DOHH2 (cell line): ENCODE measurements around the gene NPM1.

Experiments used
- H3F3A ChIP-seq: fragments of 200-600 bp; sonication (generic), shearing (Covaris generic); 2 replicates; pipeline ENCODE4 v1.6.0; 2016; ENCODE audit warnings: antibody characterized with exemption, mild to moderate bottlenecking; ENCODE audit not compliant: control insufficient read depth, insufficient read depth
- H3K27ac ChIP-seq: fragments of 200-600 bp; sonication (generic); 2 replicates; pipeline ENCODE4 v1.5.1; 2014; ENCODE audit warnings: low read depth, mild to moderate bottlenecking, low read length, moderate library complexity
- H3K27me3 ChIP-seq: fragments of 200-600 bp; sonication (generic); 2 replicates; pipeline ENCODE4 v1.6.1; 2014; ENCODE audit warnings: mild to moderate bottlenecking, low read length, mixed read lengths; ENCODE audit not compliant: control insufficient read depth
- H3K36me3 ChIP-seq: fragments of 200-600 bp; sonication (generic); 2 replicates; pipeline ENCODE4 v1.6.1; 2014; ENCODE audit warnings: mild to moderate bottlenecking, low read length, moderate library complexity, mixed read lengths; ENCODE audit not compliant: control insufficient read depth
- H3K4me1 ChIP-seq: fragments of 200-600 bp; sonication (generic); 2 replicates; pipeline ENCODE4 v1.6.1; 2014; ENCODE audit warnings: mild to moderate bottlenecking, low read length, mixed read lengths; ENCODE audit not compliant: control insufficient read depth
- H3K4me2 ChIP-seq: fragments of 200-600 bp; sonication (generic); 2 replicates; pipeline ENCODE4 v1.6.0; 2014; ENCODE audit warnings: mild to moderate bottlenecking, low read length, moderate library complexity
- H3K4me3 ChIP-seq: fragments of 200-600 bp; sonication (generic); 2 replicates; pipeline ENCODE4 v1.5.1; 2014; ENCODE audit warnings: mild to moderate bottlenecking, low read length, mixed read lengths
- H3K79me2 ChIP-seq: fragments of 200-600 bp; sonication (generic); 2 replicates; pipeline ENCODE4 v1.6.1; 2014; ENCODE audit warnings: mild to moderate bottlenecking, low read length, mixed read lengths; ENCODE audit not compliant: control insufficient read depth
- H3K9me2 ChIP-seq: fragments of 200-600 bp; sonication (generic); replicated peaks from 2 replicates; pipeline ENCODE4 v1.6.1; 2014; ENCODE audit warnings: mild to moderate bottlenecking, low read length, mixed read lengths; ENCODE audit not compliant: control insufficient read depth
- H3K9me3 ChIP-seq: fragments of 200-600 bp; sonication (generic); 2 replicates; pipeline ENCODE4 v1.6.1; 2014; ENCODE audit warnings: antibody characterized with exemption, low read length, mixed read lengths; ENCODE audit not compliant: control insufficient read depth, insufficient read depth
- H4K20me1 ChIP-seq: fragments of 200-600 bp; sonication (generic); 2 replicates; pipeline ENCODE4 v1.6.0; 2014; ENCODE audit warnings: low read depth, mild to moderate bottlenecking, antibody characterized with exemption, low read length, moderate library complexity; ENCODE audit not compliant: control insufficient read depth, insufficient read depth
- EZH2phosphoT487 ChIP-seq: fragments of 200-600 bp; sonication (generic); IDR thresholded peaks from 2 replicates; pipeline ENCODE4 v1.6.1; 2017; ENCODE audit warnings: borderline replicate concordance, mild to moderate bottlenecking, antibody characterized with exemption, low read length, moderate library complexity, mixed read lengths
- TF ChIP-seq, protein P1 (sequence below): fragments of 200-600 bp; sonication (generic); IDR thresholded peaks from one replicate; pipeline ENCODE4 v1.5.1; 2014; ENCODE audit warnings: antibody characterized with exemption, mild to moderate bottlenecking, low read depth, low read length; ENCODE audit not compliant: poor library complexity, severe bottlenecking

NPM1 gene

DNA sequence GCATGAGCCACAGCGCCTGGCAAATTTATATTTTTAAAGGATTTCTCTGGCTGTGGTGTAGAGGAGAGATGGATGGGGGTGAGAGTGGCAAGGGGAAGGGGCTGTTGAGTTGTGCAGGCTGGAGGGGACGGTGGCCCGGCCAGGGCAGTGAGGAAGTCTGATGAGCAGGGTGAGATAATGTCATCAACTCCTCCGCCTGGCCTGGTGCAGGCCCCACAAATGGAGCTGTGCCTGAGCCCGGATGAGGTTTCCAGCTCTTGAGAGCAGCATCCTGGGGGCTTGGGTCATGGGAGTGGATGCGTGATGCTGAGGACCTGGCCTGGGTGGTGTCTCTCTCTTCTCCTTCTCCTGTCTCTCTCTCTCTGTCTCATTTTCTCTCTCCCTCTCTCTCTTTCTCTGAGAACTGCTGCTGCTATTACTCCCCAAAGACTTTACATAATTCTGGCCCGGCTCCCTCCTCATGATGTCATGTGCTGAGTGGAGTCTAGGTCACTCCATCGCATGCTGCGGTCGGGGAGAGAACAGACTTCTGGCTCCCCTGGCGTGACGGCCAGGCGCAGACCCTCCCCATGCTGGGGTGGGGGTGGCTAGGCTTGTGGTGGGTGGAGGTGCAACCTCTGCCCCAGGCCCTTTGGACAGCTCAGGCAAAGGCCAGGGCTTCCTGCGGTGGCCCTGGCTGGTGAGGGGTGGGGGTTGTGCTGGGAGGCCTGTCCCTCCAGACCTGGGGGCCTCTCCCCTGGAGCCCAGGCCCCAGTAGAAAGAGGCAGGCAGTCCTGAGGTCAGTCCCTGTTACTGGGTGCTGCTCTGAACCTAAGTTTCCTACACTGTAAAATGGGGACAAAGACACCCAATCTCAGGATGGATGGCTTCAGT is 58.2 kb downstream of the NPM1 start:
- TF ChIP-seq, protein P1, sequence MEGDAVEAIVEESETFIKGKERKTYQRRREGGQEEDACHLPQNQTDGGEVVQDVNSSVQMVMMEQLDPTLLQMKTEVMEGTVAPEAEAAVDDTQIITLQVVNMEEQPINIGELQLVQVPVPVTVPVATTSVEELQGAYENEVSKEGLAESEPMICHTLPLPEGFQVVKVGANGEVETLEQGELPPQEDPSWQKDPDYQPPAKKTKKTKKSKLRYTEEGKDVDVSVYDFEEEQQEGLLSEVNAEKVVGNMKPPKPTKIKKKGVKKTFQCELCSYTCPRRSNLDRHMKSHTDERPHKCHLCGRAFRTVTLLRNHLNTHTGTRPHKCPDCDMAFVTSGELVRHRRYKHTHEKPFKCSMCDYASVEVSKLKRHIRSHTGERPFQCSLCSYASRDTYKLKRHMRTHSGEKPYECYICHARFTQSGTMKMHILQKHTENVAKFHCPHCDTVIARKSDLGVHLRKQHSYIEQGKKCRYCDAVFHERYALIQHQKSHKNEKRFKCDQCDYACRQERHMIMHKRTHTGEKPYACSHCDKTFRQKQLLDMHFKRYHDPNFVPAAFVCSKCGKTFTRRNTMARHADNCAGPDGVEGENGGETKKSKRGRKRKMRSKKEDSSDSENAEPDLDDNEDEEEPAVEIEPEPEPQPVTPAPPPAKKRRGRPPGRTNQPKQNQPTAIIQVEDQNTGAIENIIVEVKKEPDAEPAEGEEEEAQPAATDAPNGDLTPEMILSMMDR: no peak
- no peak for TF ChIP-seq EZH2phosphoT487
- Histone ChIP-seq H3K27ac (no peak overlapping the region), H3K9me3 (no peaks in the 10 kb centered on the region), H3K36me3 (no peaks in the 10 kb centered on the region), H3F3A (no peaks in the 10 kb centered on the region), H3K4me2 (no peak overlapping the region), H3K27me3 (no peaks in the 10 kb centered on the region), H3K4me1 (no peaks in the 10 kb centered on the region), H3K4me3 (no peak overlapping the region), H3K79me2 (no peaks in the 10 kb centered on the region), H4K20me1 (no peaks in the 10 kb centered on the region), H3K9me2 (no peaks in the 10 kb centered on the region)

DNA sequence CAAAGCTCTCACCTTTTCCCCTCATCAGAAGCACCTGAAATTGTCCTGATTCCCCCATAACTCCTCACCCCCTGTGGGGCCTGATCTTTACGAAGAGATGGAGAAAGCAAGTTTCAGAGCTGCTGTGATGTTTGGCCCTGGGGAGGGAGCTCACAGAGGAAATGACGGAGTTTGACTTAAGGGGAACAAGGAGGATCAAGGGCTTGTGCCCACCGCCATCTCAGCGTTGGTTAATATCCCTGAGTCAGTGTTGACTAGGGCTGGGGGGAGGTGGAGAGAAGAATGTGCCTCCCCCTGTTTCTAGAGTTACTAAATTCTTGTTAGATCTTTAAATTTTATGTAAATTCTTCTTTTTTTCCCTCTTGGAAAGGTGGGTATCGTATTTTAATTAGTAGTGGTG is 59.6 kb downstream of the NPM1 start:
- Histone ChIP-seq H3K4me1 (no peaks in the 10 kb centered on the region), H3K27ac (no peak overlapping the region), H3K79me2 (no peaks in the 10 kb centered on the region)

DNA sequence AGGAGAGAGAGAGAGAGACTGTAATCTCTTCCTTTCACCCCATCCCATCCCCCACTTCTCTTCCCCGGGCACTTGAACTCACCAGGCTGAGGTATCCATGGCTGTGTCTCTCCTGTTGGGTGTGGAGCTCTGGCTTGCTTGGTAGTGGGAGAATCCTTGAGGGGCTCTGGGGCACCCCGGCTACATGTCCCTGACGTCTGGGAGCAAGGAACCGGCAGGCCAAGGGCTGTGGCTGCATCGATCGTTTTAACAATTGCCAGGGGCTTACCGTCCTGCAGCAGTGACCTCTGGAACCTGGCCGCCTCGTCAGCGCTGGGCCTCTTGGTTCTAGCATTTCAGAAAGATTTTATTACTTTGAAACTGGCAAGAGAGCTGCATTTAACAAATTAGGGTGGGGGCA is 61.8 kb downstream of the NPM1 start:
- Histone ChIP-seq H3K4me3 (no peak overlapping the region), H3K36me3 (no peaks in the 10 kb centered on the region), H4K20me1 (no peaks in the 10 kb centered on the region), H3K4me2 (no peak overlapping the region), H3K27me3 (no peaks in the 10 kb centered on the region), H3K9me3 (no peaks in the 10 kb centered on the region), H3K27ac (no peak overlapping the region), H3F3A (no peaks in the 10 kb centered on the region), H3K4me1 (no peaks in the 10 kb centered on the region), H3K9me2 (no peaks in the 10 kb centered on the region), H3K79me2 (no peaks in the 10 kb centered on the region)
- TF ChIP-seq EZH2phosphoT487: no peak
- TF ChIP-seq, protein P1: no peak

More for the DNA sequence above, 59.6 kb downstream of the NPM1 start:
- Histone ChIP-seq H3K36me3 (no peaks in the 10 kb centered on the region), H4K20me1 (no peaks in the 10 kb centered on the region), H3K9me2 (no peaks in the 10 kb centered on the region), H3K9me3 (no peaks in the 10 kb centered on the region), H3K4me2 (no peak overlapping the region), H3K27me3 (no peaks in the 10 kb centered on the region), H3F3A (no peaks in the 10 kb centered on the region), H3K4me3 (no peak overlapping the region)
- TF ChIP-seq, protein P1: no peak
- TF ChIP-seq EZH2phosphoT487: no peak
